H1 (cell line): ENCODE results near the gene SLC35A3. TPM values are rescaled to one million over a fixed set of nuclear protein-coding genes. Genes with fewer than 3 reads are reported as not detected.

Experiments used
- CTCF ChIA-PET: fragments of 300-600 bp; sonication (Branson Sonifier 250); formaldehyde crosslinking; loops from one replicate; lab custom pipeline; 2021; ENCODE audit not compliant: partially characterized antibody; lab: Charles Lee
- POLR2A ChIA-PET: fragments of 300-600 bp; sonication (Branson Sonifier 250); formaldehyde crosslinking; loops from one replicate; lab custom pipeline; 2021; ENCODE audit warnings: inconsistent platforms; ENCODE audit not compliant: partially characterized antibody; lab: Charles Lee
- DNase-seq, 2 experiments: peaks; one replicate each; pipeline versions ENCODE4 v3.0.0 to v3.0.0-alpha.2; 2010 to 2022; ENCODE audit warnings: low spot score in 2 of 2, low read depth in 1 of 2, mixed read lengths in 1 of 2
- FAIRE-seq: peaks from 2 replicates; lab custom pipeline; 2011; peaks lifted over from hg19 to GRCh38; lab: Jason Lieb, UNC
- H2AFZ ChIP-seq: 2 replicates; pipeline ENCODE4 v1.8.1; 2012; ENCODE audit warnings: low read length, inconsistent platforms
- H2AK5ac ChIP-seq: 2 replicates; pipeline ENCODE4 v1.6.1; 2013; ENCODE audit warnings: low read depth, low read length
- H2BK120ac ChIP-seq: replicated peaks from 2 replicates; pipeline ENCODE3; 2013; ENCODE audit warnings: low read depth, low read length, inconsistent platforms
- H2BK12ac ChIP-seq: 2 replicates; pipeline ENCODE4 v1.6.1; 2013; ENCODE audit warnings: low read depth, low read length
- H2BK15ac ChIP-seq: 2 replicates; pipeline ENCODE4 v1.6.1; 2013; ENCODE audit warnings: low read length
- H2BK20ac ChIP-seq: 2 replicates; pipeline ENCODE4 v1.6.1; 2013; ENCODE audit warnings: low read length
- H2BK5ac ChIP-seq: 2 replicates; pipeline ENCODE4 v1.6.1; 2013; ENCODE audit warnings: low read depth, low read length
- H3K14ac ChIP-seq: 2 replicates; pipeline ENCODE4 v1.6.1; 2013; ENCODE audit warnings: inconsistent platforms; ENCODE audit not compliant: insufficient read length
- H3K18ac ChIP-seq: 2 replicates; pipeline ENCODE4 v1.6.1; 2013; ENCODE audit warnings: low read length; ENCODE audit errors: extremely low read depth
- H3K23ac ChIP-seq: 2 replicates; pipeline ENCODE4 v1.6.1; 2013; ENCODE audit warnings: inconsistent platforms; ENCODE audit not compliant: insufficient read length
- H3K23me2 ChIP-seq: 2 replicates; pipeline ENCODE4 v1.6.1; 2013; ENCODE audit warnings: low read depth, low read length
- H3K27ac ChIP-seq: 2 replicates; pipeline ENCODE4 v1.6.1; 2011; ENCODE audit warnings: low read depth, low read length, inconsistent platforms
- H3K27me3 ChIP-seq, 4 experiments: replicated peaks in 1 of 4; 1 replicate in 1 of 4; 2 replicates in 3 of 4; pipeline versions ENCODE4 v1.6.1 to v1.8.1; 2011 to 2013; ENCODE audit warnings: low read length in 3 of 4, mild to moderate bottlenecking in 3 of 4, inconsistent platforms in 2 of 4, mixed read lengths in 2 of 4, moderate library complexity in 1 of 4; ENCODE audit not compliant: control insufficient read depth in 3 of 4, insufficient read depth in 3 of 4; ENCODE audit errors: extremely low read depth in 1 of 4
- H3K36me3 ChIP-seq, 4 experiments: 2 replicates each; pipeline versions ENCODE4 v1.6.1 to v1.8.1; 2011 to 2013; ENCODE audit warnings: mild to moderate bottlenecking in 4 of 4, low read length in 3 of 4, moderate library complexity in 2 of 4, control low read depth in 1 of 4, inconsistent platforms in 1 of 4; ENCODE audit not compliant: insufficient read depth in 4 of 4, control insufficient read depth in 2 of 4
- H3K4ac ChIP-seq: replicated peaks from 2 replicates; pipeline ENCODE3; 2013; ENCODE audit warnings: low read length, low read depth, mixed read lengths, inconsistent platforms; ENCODE audit not compliant: insufficient read length
- H3K4me1 ChIP-seq, 4 experiments: replicated peaks in 1 of 4; 1 replicate in 1 of 4; 2 replicates in 3 of 4; pipeline versions ENCODE4 v1.6.1 to v1.8.1; 2011 to 2013; ENCODE audit warnings: low read length in 3 of 4, inconsistent platforms in 2 of 4, mixed read lengths in 1 of 4; ENCODE audit not compliant: insufficient read depth in 4 of 4, control insufficient read depth in 3 of 4
- H3K4me2 ChIP-seq, 2 experiments: 2 replicates each; pipeline versions ENCODE4 v1.6.1 to v1.8.1; 2011 to 2013; ENCODE audit warnings: low read depth in 2 of 2, low read length in 2 of 2, control low read depth in 1 of 2, inconsistent platforms in 1 of 2, mild to moderate bottlenecking in 1 of 2; ENCODE audit not compliant: insufficient read depth in 1 of 2
- H3K4me3 ChIP-seq, 4 experiments: fragments of 200-600, 300-600 bp in 1 of 4; sonication (generic), shearing (Covaris generic), sonication (Bioruptor Twin) in 1 of 4; 2 replicates each; pipeline versions ENCODE4 v1.5.1 to v1.8.1; 2011 to 2016; ENCODE audit warnings: low read length in 4 of 4, low read depth in 3 of 4, control low read depth in 2 of 4, inconsistent platforms in 2 of 4, mild to moderate bottlenecking in 2 of 4, mixed read lengths in 1 of 4, moderate library complexity in 1 of 4; ENCODE audit not compliant: insufficient read depth in 2 of 4; ENCODE audit errors: extremely low read depth in 1 of 4
- H3K56ac ChIP-seq: replicated peaks from 2 replicates; pipeline ENCODE3; 2013; ENCODE audit warnings: low read depth, mild to moderate bottlenecking, mixed read lengths, low read length, inconsistent platforms; ENCODE audit not compliant: insufficient read length
- H3K79me1 ChIP-seq: 2 replicates; pipeline ENCODE4 v1.6.1; 2013; ENCODE audit warnings: low read depth, low read length, control low read depth
- H3K79me2 ChIP-seq, 2 experiments: 2 replicates each; pipeline versions ENCODE4 v1.6.1 to v1.8.1; 2012 to 2013; ENCODE audit warnings: low read length in 2 of 2, mild to moderate bottlenecking in 2 of 2, inconsistent platforms in 1 of 2; ENCODE audit not compliant: insufficient read depth in 2 of 2, control insufficient read depth in 1 of 2
- H3K9ac ChIP-seq, 4 experiments: replicated peaks in 1 of 4; 1 replicate in 1 of 4; 2 replicates in 3 of 4; pipeline versions ENCODE4 v1.6.1 to v1.8.1; 2011 to 2013; ENCODE audit warnings: low read depth in 3 of 4, low read length in 3 of 4, control low read depth in 2 of 4, mild to moderate bottlenecking in 2 of 4, moderate library complexity in 2 of 4, inconsistent platforms in 1 of 4; ENCODE audit errors: extremely low read depth in 1 of 4
- H3K9me3 ChIP-seq, 2 experiments: 2 replicates each; pipeline versions ENCODE4 v1.6.1 to v1.8.1; 2012 to 2013; ENCODE audit warnings: mild to moderate bottlenecking in 2 of 2, moderate library complexity in 2 of 2, control low read depth in 1 of 2, inconsistent platforms in 1 of 2, low read depth in 1 of 2, low read length in 1 of 2, mixed read lengths in 1 of 2; ENCODE audit not compliant: insufficient read depth in 2 of 2
- H4K20me1 ChIP-seq, 2 experiments: replicated peaks in 1 of 2; 2 replicates each; pipeline versions ENCODE3 to v1.8.1; 2011 to 2013; ENCODE audit warnings: inconsistent platforms in 2 of 2, low read length in 2 of 2, mild to moderate bottlenecking in 1 of 2; ENCODE audit not compliant: insufficient read depth in 2 of 2, control insufficient read depth in 1 of 2
- H4K5ac ChIP-seq: 2 replicates; pipeline ENCODE4 v1.6.1; 2013; ENCODE audit warnings: low read length, low read depth, mixed read lengths, inconsistent platforms; ENCODE audit not compliant: insufficient read length
- H4K8ac ChIP-seq: 2 replicates; pipeline ENCODE4 v1.8.0; 2013; ENCODE audit warnings: mild to moderate bottlenecking, moderate library complexity, low read length, inconsistent platforms; ENCODE audit not compliant: insufficient read depth; ENCODE audit errors: extremely low read depth
- H4K91ac ChIP-seq: replicated peaks from 2 replicates; pipeline ENCODE3; 2013; ENCODE audit warnings: low read length, mixed read lengths, inconsistent platforms; ENCODE audit not compliant: insufficient read length
- polyA plus RNA-seq, 7 experiments: library from polyadenylated mRNA; depleted of rRNA in 3 of 7; stranded (reverse) in 5 of 7; unstranded in 2 of 7; fragments of >200 nt in 5 of 7; fragments of 200-250 nt in 2 of 7; gene quantifications; 1 replicate in 5 of 7; 2 replicates in 1 of 7; 4 replicates in 1 of 7; pipeline versions ENCODE4 v1.2.1 to v1.2.3, GENCODE V29; 2011 to 2013; ENCODE audit warnings: missing spikeins in 2 of 7, mixed read lengths in 2 of 7
- total RNA-seq: library from RNA; stranded (reverse); fragmentation: NEBNext Ultra II Directional; extraction: Animal tissue kit (Norgen Biotek cat#: 25700); gene quantifications from 2 replicates; pipeline ENCODE4 v1.2.1, GENCODE V29; 2021
- TF ChIP-seq, protein P1 (sequence below): IDR thresholded peaks from 2 replicates; pipeline ENCODE4 v1.6.1; 2011; ENCODE audit warnings: low read length, improper control_type of control experiment

The SLC35A3 gene
- total and polyA plus RNA-seq, 2 of the 8 experiments (the other 6 are each of a cell fraction or from before 2014, with no cell fraction given): 3.0 to 13.8 TPM

GRCh38 chr1:99934801-99935200 lies 35.0 kb upstream of the SLC35A3 start:
- H3K27me3 ChIP-seq: no peaks in the 10 kb centered on the region
- H3K4me3 ChIP-seq: no peak overlapping the region
- no peak overlapping the region for H3K4me2 ChIP-seq
- FAIRE-seq: no peak
- no peaks in the 10 kb centered on the region for H3K9me3 ChIP-seq
- H3K23me2 ChIP-seq: no peaks in the 10 kb centered on the region
- H2AFZ ChIP-seq: no peak overlapping the region
- H3K4me1 ChIP-seq: no peaks in the 10 kb centered on the region
- no peaks in the 10 kb centered on the region for H3K36me3 ChIP-seq
- H2BK12ac ChIP-seq: no peak overlapping the region
- H2BK120ac ChIP-seq: no peak overlapping the region
- H3K27ac ChIP-seq: no peak overlapping the region
- H4K91ac ChIP-seq: no peak overlapping the region
- no peak overlapping the region for H3K4ac ChIP-seq
- H2AK5ac ChIP-seq: no peak overlapping the region
- no peak overlapping the region for H3K14ac ChIP-seq
- H3K18ac ChIP-seq: no peak overlapping the region
- H3K23ac ChIP-seq: no peak overlapping the region
- H2BK5ac ChIP-seq: no peak overlapping the region
- H4K5ac ChIP-seq: no peak overlapping the region
- no peaks in the 10 kb centered on the region for H3K79me1 ChIP-seq
- no peak for DNase-seq
- CTCF ChIA-PET: no interaction called here
- H2BK20ac ChIP-seq: no peak overlapping the region
- H3K9ac ChIP-seq: no peak overlapping the region
- no peaks in the 10 kb centered on the region for H4K20me1 ChIP-seq
- H2BK15ac ChIP-seq: no peak overlapping the region
- no peaks in the 10 kb centered on the region for H3K79me2 ChIP-seq
- POLR2A ChIA-PET: no interaction called here
- H3K56ac ChIP-seq: no peak overlapping the region
- no peak overlapping the region for H4K8ac ChIP-seq
- TF ChIP-seq, protein P1, sequence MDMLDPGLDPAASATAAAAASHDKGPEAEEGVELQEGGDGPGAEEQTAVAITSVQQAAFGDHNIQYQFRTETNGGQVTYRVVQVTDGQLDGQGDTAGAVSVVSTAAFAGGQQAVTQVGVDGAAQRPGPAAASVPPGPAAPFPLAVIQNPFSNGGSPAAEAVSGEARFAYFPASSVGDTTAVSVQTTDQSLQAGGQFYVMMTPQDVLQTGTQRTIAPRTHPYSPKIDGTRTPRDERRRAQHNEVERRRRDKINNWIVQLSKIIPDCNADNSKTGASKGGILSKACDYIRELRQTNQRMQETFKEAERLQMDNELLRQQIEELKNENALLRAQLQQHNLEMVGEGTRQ: no peak
